T1000 (cell line): ENCODE data around the gene ASGR1.
"Not testable (repeated sequence)": the region's sequence is repeated elsewhere in the genome, so short reads cannot be mapped to it uniquely, and the experiment has no call there.

Source experiments
- DNase-seq: peaks from one replicate; lab custom pipeline; 2025; ENCODE audit warnings: mixed read lengths; lab: John Stamatoyannopoulos, UW

The ASGR1 gene

DNA sequence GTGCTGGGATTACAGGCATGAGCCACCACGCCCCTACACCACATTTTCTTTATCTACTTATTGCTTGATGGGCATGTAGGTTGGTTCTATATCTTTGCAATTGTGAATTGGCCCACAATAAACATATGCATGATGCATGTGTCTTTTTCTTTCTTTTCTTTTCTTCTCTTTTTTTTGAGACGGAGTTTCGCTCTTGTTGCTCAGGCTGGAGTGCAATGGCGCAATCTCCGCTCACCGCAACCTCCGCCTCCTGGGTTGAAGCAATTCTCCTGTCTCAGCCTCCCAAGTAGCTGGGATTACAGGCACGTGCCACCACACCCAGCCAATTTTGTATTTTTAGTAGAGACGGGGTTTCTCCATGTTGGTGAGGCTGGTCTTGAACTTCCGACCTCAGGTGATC is 20.7 kb downstream of the ASGR1 start:
- DNase-seq: not testable (repeated sequence)

DNA sequence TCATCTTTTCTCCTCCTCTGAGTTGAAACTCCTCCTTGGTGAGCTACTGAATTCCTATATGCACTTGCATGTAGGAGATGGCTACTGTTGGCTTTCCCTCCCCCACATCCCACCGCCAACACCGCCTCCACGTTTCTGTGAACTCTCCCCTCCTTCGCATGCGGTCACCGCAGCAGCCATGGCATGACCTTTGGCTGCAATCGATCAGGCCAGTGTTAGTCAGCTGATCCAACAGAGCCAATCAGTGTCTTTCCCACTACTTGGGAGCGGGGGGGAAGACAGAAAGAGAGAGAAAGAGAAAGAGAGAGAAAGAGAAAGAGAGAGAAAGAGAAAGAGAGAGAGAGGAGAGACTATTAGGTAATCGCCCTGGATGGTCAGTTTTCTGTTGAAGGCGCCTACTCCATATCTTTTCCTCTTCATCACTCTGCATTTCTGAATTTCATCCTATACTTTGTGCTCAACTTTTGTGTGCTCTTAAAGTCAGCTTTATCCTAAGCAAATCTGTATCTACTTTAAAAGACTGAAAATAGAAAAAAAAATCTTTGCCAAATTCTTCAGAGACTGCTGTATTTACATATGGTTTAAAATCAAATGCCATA is 22.7 kb downstream of the ASGR1 start:
- no peak for DNase-seq

DNA sequence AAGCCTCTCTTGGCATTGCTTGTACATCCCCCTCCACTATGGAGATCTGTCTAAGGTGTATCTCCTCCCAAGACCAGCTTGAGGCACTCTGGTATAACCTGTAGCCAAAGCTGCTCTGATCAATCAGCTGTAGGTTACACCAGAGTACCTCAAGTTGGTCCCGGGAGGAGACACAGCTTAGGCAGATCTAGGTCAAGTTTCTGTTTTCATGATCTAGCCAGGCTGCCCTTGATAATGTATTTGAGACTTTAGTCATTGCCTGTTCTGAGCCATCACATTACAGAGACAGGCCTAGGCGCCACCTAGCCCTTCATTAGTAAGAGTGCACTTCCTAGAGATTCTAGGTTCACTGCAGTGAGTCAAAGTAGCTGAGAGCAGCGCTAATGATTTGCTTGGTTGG is 31.4 kb downstream of the ASGR1 start:
- no peak for DNase-seq

DNA sequence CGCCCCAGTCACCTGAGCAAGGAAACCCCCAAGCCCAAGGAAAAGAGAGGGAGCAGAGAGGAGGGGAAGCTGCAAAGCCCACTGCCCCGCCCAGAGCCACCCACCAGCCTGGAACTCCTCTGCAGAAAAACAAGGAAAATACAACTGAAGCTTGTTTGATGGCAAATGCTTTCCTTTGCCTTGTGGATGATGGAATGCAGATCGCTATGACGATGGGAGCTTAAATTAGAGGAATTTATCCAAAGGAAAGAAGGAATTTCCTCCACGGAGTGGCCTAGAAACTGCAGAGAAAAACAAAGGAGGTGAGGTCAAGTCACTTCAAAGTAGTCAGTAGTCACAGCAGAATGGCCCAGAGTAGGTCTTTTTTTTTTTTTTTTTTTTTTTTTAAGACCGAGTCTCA is 33.1 kb downstream of the ASGR1 start:
- no peak for DNase-seq

DNA sequence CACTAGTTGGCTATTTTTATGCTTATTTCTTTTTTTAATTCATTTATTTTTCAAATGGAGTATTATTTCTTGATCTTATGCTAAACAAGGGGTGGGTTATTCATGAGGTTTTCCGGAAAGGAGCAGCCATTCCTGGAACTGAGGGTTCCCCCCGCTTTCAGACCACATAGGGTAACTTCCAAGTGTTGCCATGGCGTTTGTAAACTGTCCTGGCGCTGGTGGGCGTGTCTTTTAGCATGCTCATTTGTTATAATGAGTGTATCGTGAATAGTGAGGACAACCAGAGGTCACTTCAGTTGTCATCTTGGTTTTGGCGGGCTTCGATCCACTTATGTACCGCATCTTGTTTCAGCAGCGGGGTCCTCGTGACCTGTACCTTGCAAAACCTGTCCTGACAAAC is 35.0 kb downstream of the ASGR1 start:
- DNase-seq: no peak

DNA sequence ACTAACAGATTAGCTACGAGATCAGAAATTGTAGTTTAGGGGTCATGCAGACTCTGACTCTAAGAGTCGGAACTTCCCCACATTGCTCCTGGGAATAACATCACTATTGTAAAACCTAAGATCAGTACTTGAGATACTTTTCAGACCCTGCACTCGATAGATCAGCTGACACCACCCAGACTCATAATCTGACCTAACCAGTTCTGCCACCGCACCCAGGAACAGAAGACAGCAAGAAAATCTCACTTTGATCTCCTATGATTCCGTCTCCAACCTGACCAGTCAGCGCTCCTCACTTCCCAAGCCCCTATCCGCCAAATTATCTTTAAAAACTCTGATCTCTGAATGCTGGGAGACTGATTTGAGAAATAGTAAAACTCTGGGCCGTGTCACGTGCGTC is 37.3 kb downstream of the ASGR1 start:
- no peak for DNase-seq

DNA sequence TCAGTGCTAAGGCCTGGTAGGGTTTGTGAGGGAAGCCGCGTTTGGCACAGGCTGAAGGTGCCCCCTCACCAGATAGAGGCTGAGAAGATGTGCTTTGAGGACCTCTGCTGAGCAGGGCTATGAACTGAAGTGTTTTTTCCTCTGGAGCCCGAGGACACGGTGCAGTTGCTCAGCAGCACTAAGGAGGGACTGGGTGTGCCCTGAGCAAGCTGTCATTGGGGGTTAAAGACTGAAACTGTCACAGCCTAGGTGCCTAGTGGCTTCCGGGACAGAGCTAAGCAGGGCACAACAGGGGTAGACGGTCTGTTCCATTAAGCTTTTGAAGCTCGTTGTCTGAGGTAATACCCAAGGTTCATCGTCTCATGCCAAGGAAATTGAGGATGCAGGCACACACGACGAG is 39.8 kb downstream of the ASGR1 start:
- no peak for DNase-seq

DNA sequence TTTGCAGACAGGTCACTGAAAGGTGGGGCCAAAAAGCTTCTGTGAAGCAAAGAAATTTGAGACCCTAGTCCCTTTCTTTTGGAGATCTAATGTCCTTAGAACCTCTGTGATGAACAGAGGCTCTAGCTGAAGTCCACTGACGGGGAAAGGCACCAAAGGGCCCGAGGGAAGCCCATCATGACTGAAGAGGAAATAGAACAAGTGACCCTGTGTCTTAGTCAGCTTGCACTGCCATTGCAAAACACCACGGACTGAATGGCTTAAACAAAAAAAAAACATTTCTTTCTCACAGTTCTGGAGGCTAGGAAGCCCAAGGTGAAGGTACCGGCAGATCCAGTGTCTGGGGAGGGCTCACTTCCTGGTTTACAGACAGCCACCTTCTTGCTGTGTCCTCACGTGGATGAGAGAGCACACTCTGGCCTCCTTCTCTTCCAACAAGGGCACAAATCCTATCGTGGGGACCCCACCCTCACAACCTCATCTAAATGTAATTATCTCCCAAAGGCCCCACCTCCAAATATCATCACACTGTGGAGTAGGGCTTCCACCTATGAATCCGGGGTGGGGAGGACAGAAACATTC is 40.3 kb downstream of the ASGR1 start:
- DNase-seq: no peak

DNA sequence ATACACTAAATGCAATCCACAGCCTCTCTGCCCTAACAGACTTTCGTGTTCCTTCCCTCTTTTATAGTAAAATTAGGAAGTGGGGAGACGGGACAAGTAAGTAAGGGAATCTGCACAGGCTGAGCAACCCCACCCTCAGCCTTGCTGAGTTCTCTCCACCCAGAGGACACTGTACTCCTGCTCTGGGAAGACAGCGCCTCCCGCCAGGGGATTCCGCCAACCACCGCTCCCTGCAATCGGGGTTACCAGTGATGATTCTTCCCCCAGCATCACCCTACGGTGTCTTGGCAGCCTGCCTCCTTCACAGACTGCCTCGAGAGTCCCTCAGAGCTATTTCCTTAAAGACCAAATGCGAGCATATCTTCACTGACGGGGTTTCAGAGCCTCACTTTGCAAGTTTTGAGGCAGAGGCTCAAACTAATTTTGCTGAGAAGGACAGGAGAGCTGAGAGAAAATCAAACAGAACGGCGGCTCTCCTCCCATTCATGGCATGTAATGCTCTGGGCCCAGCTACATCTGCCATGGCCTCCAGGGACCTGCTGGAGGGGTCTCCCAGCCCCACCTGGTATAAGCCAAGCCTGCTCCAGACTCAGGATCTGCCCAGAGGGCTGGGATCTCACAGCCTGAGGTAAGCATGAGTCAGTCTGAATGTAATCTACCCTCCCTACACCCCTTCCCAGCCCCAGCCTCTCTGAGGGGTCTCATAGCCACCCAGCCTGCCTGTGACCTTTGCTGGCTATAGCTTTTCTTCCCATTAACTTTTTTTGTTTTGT is 41.8 kb downstream of the ASGR1 start:
- DNase-seq: no peak

DNA sequence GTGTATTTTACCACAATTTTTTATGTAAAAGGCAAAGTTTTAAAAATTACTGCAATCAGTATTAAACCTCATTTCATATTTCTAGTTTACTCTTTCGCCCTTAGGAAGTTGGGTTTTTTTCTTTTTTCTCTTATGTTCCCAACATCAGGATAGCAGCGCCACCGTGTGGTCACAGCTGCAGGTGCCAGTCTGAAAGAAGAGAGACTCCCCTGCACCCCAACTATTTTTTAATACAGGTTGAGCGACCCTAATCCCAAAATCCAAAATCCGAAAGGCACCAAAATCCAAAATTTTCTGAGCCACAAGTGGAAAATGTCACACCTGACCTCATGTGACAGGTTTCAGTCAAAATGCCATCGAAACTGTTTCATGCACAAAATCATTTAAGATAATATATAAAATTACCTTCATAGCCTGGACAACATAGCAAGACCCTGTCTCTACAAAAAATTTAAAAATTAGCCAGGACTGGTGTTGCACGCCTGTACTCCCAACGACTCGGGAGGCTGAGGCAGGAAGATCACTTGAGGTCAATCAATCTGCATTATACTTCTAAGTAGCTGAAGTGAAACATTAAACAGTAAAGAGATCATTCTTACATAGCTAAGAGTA is 42.8 kb downstream of the ASGR1 start:
- peak; percentile 29 for DNase-seq

DNA sequence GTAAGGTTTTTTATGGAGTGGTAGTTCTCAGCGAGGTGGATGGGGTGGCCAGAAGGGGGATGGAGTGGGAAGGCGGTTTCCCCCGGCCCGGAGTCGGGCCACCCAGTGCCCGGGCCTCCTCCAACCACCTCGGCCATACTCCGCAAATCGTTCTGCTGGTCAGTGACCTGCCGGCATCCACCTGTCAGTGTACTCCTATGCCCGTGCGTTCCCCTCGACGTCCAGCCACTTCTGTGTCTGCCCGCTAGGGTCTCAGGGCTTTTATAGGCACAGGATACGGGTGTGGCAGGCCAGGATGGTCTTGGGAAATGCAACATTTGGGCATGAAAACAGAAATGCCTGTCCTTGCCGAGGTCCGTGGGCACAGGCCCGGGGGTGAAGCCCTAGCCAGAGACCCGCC is 45.3 kb downstream of the ASGR1 start:
- no peak for DNase-seq

DNA sequence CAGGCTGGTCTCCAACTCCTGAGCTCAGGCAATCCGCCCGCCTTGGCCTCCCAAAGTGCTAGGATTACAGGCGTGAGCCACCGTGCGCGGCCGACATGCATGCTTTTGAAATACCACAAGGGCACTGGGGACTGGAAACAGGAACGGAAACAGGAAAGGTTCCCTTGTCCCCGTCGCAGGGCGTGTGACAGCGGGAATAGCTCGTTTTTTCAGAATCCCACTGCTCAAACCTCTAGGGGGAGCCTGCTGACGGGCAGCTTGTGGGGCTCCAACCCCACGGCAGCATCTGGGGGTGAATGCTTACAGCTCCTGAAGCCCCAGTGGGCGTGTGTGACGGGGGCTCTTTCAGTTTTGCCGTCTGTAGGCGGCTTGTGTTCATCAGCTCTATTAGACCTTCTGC is 45.7 kb downstream of the ASGR1 start:
- DNase-seq: no peak

DNA sequence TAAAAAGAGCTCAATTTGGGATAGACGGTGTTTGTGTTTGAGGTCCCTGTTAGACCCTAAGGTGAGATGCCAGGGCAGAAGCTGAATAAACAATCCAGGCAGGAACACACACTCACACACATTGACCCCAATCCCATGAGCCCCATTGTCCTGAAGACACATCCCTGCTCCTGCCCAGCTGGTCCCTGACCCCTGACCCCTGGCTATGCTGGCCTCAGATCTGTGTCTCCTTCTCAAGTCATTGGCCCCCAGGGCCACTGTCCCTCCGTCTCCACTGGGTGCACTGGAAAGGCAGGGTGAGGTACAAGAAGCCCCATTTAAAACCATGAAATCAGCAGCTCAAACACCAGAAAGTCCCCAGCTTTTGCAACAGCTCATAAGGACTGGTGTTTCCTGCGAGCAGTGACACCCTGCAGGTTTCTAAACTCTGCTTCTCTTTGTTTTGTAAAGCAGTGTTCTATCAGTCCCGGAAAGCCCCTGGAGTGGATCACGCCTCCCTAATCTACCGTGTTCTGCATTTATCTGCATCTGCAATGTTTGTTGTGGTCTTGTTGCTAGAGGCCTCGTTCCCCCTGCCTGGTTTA is 46.6 kb downstream of the ASGR1 start:
- DNase-seq: no peak

DNA sequence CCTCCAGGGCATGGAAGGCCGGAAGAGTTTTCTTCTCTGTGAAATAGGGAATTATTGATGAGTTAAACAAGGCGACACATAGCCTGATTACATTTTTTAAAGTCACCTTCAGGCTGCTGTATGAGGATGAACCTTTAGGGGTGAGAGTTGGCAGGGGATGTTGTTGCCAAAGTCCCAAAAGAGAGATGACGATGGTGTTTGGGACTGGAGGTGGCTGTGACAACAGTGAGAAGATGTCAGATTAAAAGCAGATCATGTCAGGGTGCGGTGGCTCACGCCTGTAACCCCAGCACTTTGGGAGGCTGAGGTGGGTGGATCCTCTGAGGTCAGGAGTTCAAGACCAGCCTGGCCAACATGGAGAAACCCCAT is 47.8 kb downstream of the ASGR1 start:
- DNase-seq: no peak

DNA sequence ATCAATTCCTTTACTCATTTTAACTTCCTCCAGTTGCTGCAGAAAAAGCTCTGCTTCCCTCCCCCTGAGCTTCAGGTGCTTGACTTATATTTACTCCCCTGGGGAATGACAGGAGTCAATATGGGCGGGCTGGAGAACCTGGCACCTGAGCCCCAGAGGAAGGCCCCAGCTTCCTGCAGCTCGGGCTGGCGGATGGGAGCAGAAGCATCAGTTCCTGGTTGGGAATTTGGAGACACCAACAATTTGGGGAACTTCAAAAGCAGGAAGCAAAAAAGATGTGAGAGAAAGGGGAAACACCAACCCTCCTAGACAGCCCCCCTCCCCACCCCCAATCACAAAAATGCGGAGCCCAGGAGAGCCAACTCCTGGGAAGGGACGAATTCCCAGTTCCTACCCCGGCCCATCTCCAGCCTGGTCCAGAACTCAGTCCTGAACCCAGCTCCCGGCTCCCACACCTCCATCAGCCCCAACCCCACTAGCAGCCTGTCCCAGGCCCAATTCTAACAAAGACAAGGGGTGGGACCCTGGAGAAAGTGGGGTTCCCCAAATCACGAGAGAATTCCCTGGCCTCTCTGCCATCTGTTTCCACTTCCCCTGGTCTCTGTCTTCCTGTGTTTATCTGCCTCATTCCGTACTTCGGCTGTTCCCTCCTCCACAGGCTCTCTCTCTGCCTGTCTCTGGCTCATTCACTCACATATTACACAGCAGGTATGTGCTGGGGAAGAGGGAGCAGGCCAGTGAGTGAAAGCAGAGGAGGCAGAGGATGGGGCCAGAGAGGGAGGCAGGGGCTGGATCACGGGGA is 48.3 kb downstream of the ASGR1 start:
- no peak for DNase-seq

DNA sequence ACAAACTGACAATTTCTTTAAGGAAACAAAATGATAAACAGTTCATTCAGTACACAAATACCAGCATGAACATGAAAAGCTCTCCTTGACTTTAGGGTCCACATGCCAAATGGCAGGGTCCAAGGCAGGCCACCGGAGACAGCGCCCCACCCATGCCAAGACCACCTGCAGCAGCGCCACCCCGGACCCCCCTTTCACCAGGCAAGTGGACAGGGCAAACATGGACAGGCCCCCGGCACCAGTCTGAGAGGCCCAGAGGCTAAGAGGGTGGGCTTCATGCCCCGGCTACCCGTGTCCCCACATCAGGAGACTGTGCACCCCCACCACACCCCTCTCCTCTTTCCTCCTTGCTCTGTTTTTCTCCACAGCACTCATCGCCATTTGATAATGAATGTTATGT is 49.9 kb downstream of the ASGR1 start:
- DNase-seq: no peak

DNA sequence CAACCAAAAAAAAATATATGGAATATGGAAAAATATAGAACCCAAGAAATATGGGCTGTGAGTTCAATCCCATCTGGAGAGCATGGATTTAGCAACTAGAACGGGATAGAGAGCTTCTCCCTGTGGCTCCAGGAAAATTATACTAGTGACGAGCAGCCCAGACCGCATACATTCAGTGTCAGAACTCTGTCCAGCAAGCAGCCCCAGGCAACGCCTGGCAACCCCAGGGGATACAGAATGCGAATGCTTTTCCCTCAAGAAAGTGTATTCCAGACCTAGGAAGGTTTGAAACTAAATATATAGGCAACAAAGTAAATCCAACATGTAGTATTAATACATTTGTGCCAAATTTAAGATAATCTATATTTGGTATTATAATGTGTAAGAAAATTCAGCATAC is 51.0 kb downstream of the ASGR1 start:
- DNase-seq: no peak

DNA sequence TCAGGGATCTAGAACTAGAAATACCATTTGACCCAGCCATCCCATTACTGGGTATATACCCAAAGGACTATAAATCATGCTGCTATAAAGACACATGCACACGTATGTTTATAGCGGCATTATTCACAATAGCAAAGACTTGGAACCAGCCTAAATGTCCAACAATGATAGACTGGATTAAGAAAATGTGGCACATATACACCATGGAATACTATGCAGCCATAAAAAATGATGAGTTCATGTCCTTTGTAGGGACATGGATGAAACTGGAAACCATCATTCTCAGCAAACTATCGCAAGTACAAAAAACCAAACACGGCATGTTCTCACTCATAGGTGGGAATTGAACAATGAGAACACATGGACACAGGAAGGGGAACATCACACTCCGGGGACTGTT is 51.7 kb downstream of the ASGR1 start:
- DNase-seq: not testable (repeated sequence)

DNA sequence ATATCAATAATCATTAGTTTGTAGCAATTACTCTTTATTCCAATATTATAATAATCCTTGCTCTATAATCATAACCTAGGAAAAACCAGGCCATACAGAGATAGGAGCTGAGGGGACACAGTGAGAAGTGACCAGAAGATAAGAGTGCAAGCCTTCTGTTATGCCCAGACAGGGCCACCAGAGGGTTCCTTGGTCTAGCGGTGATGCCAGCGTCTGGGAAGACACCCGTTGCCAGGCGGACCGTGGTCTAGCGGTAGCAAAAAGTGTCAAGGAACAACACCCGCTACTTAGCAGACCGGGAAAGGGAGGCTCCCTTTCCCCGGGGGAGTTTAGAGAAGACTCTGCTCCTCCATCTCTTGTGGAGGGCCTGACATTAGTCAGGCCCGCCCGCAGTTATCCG is 52.8 kb downstream of the ASGR1 start:
- not testable (repeated sequence) for DNase-seq

DNA sequence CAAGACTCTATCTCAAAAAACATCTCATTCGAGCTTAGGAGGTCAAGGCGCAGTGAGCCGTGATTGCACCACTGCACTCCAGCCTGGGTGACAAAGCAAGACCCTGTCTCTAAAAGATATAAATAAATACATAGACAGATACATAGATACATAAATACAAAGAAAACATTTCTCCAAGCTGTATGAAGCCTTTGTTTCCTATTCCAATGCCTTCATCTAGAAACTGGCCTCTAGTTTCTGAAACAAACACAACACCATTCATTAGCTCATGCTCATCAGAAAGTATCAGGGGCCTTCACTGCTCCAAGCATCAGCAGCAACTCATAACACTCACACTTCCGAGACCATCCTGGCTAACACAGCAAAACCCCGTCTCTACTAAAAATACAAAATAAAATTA is 54.2 kb downstream of the ASGR1 start:
- DNase-seq: no peak

DNA sequence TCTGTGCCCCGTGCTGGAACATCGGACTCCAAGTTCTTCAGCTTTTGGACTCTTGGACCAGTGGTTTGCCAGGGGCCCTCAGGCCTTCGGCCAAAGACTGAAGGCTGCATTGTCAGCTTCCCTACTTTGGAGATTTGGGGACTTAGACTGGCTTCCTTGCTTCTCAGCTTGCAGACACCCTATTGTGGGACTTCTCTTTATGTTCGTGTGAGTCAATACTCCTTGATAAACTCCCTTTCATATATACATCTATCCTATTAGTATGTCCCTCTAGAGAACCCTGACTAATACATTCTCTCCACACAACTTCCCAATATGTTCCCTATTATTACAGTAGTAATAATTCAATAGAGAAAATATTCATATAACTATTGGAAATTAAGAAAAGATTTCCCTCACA is 55.3 kb downstream of the ASGR1 start:
- DNase-seq: no peak
